ENCODE data around the gene LRIG1.
A peak's percentile ranks its signal among the peaks of the same experiment; 100 is the strongest.

Gene LRIG1

DNA sequence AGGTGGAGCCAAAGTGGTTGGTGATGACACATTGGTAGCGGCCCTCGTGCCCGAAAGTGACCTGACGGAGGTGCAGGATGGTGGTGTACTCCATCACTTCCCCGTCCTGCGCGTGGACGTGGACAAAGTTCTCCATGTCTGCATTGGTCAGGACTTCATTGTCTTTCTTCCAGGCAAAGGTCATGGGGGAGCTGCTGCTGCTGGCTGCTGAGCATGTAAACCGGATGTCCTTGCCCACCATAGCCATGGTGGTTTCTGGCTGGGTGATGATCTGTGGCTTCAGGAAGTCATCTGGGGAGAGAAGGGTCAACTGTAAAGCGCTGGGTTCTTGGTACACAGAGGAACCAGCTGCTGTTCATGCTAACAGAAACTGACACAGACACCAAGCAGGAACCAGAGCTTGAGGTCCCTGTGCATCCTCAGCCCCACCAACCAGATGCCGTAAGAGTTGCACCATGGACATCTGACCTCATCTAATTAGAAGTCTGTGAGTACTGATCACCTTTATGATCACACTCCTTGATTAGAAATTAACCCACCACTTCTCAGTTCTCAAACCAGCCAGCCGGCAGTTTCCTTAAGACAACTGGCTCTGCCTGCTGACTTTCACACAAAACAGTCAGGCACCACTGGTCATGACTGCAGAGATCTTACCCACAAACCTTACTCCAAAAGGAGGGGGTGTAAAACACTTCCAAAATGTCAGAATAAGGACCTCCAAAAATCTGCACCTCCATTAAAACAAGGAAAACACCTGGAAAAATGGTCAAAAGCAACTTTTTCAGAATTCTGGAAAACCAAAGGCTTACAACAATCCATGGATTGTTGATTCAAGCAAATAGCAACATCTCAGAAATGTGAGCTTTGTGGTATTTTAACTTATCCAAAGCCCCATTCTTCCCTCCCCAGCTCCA is 114.6 kb downstream of the LRIG1 start:
- no peak for DNase-seq (ENCODE audit: low spot score)

DNA sequence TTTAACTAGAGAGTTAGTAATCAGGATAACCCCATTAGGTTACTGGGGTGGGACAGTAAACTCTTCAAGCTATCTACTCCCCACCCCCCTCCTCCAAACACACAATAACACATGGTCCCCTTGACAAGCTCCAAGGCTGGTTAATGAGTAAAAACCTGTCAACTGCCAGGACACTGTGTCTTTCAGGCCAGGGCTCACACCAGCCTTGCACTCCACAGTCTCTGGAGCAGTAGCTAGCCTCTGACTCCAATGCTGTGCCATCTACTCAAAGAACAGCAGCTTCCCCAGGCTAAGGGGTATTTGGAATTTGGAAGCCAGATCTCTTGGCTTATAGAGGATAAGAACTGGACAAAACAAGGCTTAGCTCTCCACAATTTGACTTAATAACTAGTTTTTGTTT is 115.8 kb downstream of the LRIG1 start:
- no peak for DNase-seq (ENCODE audit: low spot score)

DNA sequence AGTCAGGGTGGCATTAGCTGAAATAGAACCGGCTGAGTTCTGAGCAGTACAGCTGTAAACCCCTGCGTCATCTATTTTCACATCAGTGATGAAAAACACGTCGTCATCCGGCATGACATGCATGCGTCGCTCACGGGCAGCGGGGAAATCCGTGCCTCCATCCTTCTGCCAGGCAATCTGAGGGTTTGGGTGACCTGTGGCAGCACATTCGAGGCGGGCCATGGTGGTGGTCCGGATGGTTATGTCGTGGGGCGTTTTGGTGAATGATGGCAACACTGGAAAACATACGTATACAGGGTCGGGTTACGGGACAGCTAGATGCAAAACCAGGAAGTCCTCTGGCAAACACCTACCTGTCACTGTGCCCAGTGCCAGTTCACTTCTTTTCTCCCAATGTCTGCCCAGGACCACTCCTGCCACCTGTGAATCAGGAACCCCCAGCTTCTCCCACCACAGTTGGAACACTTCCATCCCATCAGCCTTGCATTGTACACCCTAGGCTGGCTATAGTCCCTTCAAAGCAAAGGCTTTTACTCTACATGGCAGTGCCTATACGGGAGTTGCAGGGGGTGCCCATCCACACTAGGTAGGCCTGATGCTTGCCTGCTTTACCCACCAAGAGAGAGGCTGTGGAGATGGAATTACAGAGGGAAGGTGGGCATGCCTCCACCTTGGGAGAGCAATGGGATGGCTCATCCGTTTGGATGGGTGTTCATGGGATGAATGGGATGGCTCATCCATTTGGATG is 116.7 kb downstream of the LRIG1 start:
- no peak for DNase-seq (ENCODE audit: low spot score)

DNA sequence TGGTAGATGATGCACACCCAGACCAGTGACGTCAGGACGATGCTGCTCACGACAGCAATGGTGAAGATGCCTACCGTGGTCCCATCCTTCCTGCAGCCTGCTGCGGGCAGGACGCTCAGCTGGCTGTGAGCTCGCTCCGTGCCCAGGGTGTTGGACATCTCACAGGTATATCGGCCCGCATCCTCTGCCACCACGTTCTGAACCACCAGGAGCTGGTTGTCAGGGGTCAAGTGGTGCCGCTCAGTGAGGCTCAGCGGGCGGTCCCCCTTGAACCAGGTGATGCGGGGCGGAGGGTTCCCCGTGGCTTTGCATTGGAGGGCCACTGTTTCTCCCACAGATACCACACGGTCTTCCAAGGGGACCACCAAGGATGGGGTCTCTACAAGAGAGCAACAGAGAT is 117.8 kb downstream of the LRIG1 start:
- DNase-seq (ENCODE audit: low spot score) = no peak

DNA sequence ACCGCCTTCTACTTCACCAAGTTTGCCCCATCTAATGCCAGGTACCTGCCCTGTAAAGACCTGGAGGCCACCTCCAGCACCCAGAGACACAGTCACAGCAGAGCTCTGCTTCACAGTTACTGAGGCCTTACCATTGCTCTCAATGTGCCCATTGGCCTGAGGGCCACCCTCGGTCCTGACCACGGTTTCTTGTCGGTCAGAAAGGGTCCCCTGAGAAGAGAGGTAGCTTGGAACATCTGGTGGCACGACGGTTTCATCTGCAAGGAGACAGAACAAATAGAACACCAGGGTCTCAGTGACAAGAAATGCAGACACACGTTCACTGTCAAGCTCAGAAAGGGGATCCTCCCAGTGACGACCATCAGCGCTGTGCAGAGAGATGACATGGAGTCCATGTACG is 118.7 kb downstream of the LRIG1 start:
- DNase-seq (ENCODE audit: low spot score) = no peak

DNA sequence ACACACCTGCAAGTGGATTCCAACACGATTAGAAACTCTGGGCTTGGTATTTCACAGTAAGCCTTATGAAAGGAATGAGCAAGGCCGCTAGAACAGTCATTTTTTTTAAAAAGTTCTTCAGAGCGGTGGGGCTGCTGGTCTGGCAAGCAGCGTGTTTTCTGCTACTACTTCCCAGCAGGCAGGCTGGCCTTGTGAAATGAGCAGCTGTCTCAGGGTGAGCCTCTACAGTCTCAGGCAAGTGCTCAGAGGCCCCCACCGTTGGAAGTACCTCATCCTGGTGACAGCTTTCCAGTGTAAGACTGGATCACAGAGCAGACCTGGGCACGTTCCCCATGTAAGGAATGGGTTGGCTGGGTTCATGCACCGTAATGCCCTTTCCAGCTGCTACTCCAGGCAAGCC is 119.2 kb downstream of the LRIG1 start:
- no peak for DNase-seq (ENCODE audit: low spot score)

DNA sequence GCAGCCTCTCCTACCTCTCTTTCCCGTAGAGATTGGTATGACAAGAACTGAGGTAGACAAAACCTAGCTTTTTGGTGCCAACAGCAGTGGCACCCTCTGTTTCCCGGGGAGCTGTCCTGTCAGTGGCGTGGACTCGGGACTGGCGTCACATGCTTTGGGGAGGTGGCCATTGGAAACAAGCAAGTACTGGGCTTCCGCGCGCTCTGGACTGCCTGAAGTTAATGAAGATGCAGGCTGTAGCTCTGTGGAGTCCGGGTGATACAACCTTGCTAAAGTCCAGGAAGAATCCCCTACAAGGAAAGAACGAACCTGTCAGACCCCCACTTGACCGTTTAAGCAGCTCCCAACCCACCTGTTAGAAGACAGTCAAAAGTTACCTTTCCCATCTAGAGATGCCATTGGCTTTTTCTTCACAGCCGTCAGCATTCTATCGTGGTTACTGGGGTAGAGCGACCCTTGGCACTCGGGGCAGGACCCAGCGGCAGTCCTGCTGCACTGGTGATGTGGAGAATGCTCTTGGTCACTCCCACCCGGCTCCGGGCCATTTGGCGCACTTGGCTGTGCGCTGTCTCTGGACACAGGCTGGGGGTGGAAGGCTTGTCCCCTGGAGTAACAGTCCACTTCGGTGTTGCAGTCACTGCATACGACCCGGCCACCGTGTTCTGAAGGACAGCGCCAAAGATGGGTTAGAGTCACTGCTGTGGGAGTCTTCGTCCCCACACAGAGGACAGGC is 120.5 kb downstream of the LRIG1 start:
- no peak for DNase-seq (ENCODE audit: low spot score)

DNA sequence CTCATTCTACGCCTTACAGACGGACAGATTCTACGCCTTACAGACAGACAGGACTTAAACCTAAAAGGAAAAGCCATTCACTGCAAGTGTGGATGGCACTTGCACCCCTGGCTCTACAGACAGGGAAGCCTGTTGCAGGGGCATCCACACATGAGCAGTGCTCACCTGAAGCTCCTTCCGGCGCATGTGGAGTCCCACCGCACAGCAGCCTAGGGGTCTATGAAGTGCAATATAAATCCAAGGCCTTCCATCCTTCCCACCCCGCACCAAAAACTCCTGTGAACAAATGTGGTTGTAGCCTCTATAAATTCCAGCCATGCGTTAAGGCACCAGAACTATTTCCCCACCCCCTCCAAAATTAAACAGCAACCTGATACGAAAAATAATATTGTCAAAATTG is 121.3 kb downstream of the LRIG1 start:
- no peak for DNase-seq (ENCODE audit: low spot score)

DNA sequence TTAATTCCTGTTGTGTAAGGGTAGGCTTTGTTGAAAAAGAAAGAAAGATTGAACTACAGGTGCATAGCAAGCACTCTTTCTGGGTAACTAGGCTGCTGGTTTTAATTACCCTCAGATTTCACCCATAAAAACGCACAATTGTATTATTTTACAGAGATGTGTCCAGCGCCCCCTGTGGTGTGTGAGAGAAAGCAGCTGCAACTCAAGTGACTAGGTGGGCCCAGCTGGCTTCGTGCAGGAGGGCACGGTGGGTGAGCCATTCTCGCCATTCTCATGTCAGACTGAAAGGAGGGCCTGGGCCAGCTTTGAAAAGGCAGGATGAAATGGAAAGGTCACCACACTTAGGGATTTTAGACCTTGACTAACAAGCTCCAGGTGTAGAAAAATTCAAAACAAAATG is 122.6 kb downstream of the LRIG1 start:
- DNase-seq (ENCODE audit: low spot score) = no peak

DNA sequence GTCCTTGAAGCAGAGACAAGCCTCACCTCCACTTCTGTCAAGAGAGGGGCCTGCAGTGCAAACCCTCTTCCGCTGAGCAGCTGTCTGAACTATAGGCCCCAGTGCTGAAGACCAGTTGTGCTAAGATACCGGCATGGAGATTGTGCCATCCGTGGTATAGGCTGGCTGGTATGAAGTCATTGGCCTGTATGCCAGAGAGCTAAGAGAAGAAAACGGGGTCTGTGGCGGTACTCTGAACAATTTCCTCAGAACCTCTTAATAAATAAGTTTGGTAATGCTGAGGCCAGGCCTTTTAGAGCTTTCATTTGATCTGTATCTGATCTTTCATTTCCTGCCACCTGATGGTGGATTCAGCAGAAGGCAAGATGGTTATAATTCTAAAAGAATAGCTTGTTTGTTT is 123.0 kb downstream of the LRIG1 start:
- no peak for DNase-seq (ENCODE audit: low spot score)

DNA sequence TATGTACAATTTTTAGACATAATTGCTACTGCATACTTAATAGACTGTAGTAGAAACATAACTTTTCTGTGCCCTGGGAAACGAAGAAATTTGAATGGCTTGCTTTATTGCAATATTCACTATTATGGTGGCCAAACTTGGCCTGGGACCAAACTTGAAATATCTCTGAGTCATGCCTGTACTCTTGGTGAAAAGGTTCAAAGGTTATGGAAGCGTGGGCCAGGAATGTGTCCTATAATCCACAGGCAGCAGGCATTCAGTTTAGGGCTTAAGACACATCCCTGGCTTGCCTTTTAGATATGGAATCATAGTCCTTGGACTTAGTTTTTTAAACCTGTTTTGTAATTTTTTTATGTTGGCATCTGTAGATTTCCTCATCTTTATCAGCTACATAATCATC is 124.3 kb downstream of the LRIG1 start:
- DNase-seq (ENCODE audit: low spot score) = peak; percentile 80

DNA sequence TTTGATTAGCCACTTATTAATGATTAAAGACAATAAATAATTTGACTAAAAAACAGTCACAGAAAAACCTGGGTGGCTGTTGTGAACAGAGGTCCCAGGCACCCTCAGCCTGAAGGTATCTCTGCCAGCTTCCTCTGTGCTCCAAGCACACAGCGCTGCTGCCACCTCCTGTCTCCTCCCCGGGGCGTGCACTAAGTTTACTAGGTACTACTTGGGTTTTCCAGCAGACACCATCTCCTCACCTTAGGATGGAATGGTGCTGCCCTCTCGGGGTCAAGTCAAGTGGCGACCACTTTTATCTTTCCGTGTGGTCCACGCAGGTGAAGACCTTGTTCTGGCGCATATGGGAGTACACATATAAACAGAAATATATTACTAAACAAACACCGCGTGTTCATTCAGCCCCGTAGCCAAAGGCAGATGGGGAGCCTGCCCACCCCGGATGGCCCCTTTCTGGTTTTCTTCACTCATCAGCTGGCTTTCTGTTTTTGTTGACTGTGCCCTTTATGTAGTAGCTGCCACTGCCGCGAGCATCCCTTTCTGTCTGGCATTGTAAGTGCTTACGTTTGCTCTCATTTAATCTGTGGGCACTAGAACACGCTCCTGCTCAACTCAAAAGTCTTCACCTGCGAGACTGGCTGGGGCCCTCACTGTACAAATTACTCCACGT is 128.0 kb downstream of the LRIG1 start:
- DNase-seq (ENCODE audit: low spot score) = no peak

DNA sequence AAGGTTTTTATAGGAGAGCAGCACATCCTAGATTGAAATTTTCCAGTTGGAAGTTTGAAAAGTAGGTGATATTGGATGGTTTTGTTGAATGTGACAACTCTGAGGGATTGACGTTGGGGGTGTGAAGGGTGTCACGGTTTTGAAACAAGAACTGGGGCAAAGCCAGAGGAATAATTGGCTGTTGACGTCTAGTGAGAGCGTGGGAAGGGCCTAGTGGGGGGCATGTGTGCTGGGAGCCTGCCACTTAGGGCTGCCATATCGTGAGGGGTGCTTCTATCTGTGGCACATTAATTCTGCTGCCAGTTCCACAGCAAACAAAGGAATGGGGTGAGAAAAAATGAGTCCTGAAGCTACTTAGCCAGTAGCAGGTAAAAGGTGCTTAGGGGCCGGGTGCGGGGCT is 129.4 kb downstream of the LRIG1 start:
- DNase-seq (ENCODE audit: low spot score) = no peak

DNA sequence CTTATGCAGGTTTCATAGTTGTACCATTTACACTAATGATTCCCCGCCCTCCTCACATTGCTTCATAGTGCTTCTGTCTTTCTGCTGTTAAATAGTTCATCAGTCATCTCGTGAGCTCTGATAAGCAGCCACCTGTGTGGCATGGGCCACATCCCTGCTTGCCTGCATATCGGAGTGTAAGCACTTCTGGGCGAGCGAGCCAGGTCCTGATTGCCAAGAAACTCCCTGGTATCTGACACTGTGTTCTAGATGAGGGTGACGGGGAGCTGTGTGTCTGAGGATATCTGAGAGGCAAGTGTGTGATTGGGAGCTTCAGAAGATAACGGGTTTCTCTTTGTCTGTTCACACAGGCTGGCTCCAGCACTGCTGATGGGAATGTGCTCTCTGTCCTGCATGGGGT is 130.6 kb downstream of the LRIG1 start:
- no peak for DNase-seq (ENCODE audit: low spot score)

DNA sequence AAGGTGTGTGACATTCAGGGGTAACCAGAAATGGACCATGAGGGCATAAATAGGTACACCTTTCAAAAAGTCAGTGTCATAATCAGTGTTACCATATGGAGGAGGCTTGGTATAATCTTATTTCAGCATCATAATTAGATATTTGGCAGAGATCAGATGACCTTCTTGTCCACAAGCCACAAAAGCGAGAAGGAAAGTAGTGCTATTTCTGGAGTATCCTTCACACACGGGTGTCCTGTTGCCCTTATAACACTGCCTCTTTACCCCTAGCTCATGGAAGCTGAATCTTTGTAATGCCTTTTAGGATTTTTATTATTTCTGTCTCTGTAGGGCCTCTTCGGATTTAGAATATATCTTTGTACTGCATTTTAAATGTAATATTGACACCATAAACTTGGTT is 132.8 kb downstream of the LRIG1 start:
- no peak for DNase-seq (ENCODE audit: low spot score)

DNA sequence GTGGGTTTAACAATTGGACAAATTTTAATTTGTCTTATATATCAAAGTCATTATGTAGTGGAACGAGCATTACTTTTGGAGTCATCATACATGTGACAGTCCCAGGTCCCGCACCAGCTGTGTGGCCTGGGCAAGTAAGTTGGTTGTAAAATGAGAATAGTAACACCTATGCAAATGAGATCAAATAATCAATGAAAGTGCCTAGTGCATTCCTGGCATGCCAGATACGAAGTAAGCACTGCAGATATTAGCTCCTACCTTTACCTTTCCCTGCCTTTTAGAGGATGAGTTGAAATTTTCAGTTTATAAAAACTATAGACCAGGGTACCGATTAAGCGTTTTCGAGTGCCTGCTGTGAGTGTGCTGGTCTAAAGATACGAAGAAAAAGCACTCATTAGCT is 134.1 kb downstream of the LRIG1 start:
- DNase-seq (ENCODE audit: low spot score) = no peak

DNA sequence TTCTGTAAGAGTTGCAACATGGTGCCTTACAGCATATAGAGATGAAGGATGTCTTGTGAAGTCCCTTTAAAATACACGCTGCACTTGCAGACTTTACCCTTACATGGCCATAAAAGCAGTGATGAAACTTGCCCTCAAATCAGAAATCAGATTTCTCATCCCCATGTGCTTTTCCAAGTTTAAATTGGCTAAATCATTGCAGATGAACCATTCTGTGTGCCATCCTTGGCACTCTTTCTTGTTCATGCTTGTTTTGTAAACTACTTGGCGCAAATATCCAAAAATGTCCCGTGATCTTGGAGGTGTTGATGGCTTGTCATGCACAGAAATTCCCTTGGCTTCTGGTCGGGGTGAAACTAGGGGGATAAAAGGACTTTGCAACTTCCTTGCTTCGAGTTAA is 135.7 kb downstream of the LRIG1 start:
- no peak for DNase-seq (ENCODE audit: low spot score)

DNA sequence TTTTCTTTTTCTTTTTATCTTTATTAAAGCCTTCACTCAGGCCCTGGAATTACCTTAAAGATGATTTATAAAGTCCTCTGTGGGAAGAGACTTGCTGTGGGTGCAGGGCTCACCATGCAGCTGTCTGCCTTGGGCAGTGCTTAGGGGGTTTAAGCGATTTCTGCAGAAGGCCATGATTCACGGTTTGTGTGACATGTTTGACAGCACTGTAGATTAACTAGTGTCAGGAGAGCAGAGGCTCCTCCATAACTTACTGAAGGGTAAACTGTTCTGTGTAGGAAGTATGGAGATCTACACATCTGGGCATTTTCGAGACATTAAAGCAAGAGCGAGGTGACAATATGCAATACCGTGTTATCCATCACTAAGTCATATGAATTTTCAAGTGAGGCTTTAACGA is 137.7 kb downstream of the LRIG1 start:
- no peak for DNase-seq (ENCODE audit: low spot score)

DNA sequence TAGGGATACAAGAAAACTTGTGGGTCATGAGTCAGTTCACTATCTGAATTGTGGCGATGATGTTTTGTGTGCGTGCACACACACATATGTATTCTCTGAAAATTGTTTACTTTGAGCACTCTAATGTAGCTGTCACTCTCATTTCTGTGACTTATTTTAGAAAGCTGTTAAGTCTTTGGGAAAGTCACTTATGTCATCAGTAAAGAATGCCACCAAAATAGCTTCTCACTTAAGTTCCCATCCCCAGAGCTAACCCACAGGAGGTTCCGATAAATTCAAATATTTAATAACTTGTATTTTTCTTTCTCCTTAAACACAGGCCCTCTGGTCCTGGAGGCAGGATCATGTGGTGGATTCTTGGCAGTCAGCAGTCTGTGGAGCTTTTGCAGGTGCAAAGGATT is 138.3 kb downstream of the LRIG1 start:
- DNase-seq (ENCODE audit: low spot score) = no peak

DNA sequence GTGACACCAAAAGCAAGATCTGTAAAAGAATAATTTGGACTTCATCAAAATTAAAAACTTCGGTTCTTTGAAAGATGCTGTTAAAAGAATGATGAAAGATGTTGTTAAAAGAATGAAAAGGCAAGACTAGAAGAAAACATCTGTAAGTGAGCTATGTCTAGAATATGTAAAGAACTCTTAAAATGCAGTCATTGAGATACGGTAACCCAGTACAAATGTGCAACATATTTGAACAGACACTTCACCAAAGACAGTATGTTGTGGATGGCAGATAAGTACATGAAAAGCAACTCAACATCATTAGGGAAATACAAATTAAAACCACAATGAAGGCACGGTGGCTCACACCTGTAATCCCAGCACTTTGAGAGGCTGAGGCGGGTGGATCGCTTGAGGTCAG is 139.5 kb downstream of the LRIG1 start:
- no peak for DNase-seq (ENCODE audit: low spot score)

DNA sequence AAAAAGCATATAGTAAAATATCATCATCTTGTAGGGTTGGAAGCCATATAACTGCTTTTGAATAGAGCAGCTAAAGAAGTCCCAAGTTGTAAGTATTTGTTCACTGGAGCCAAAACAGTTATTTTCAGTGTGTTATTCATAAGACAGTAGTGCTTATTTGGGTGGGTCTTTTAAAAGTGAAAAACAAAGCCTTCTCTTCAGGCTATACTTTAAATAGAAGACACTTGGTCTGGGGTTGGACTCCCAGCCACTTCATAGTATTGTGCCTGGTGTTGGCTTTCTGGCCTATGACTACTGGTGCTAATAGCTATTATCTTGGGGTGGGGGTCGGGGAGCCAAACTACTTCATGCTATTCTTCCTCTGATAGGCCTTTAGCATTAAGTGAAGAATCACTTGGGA is 144.8 kb downstream of the LRIG1 start:
- DNase-seq (ENCODE audit: low spot score) = no peak

DNA sequence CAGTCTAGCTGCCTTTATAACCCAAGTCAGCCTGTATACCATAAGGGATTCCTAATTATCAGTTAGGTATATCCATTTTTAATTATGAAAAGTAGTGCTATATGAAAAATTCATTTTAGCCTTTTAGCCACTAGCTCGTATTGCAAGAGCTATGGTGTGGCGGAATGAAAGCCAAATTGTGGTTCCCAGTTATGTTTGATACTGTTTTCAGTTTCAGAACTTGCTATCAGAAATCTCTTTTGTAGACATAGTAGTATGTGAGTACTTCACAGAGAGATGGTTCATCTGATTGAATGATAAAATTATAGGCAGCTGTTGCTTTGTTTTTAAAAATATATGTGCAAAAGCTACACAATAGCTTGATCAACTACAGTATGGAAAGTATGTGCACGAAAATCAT is 145.4 kb downstream of the LRIG1 start:
- DNase-seq (ENCODE audit: low spot score) = no peak
